Breast epithelium (tissue), 3 donors: Measurements from ENCODE around the gene FOXN3.

ENCODE experiments used
- POLR2A ChIP-seq: fragments of 450-650 bp; IDR thresholded peaks from one replicate; pipeline ENCODE4 v1.6.1; 2016; ENCODE audit warnings: antibody characterized with exemption, mild to moderate bottlenecking, moderate library complexity
- POLR2AphosphoS5 ChIP-seq, 3 donors: sonication (generic); formaldehyde crosslinking; IDR thresholded peaks; one replicate each; pipeline ENCODE4 v1.6.1; 2017; ENCODE audit warnings: antibody characterized with exemption in 3 of 3
- TF ChIP-seq, protein P1 (sequence below), 3 donors: fragments of 450-650 bp; IDR thresholded peaks; one replicate each; pipeline ENCODE4 v1.5.1; 2016 to 2017; ENCODE audit warnings: antibody characterized with exemption in 3 of 3, mild to moderate bottlenecking in 3 of 3, moderate library complexity in 3 of 3

- TF ChIP-seq, protein P1, sequence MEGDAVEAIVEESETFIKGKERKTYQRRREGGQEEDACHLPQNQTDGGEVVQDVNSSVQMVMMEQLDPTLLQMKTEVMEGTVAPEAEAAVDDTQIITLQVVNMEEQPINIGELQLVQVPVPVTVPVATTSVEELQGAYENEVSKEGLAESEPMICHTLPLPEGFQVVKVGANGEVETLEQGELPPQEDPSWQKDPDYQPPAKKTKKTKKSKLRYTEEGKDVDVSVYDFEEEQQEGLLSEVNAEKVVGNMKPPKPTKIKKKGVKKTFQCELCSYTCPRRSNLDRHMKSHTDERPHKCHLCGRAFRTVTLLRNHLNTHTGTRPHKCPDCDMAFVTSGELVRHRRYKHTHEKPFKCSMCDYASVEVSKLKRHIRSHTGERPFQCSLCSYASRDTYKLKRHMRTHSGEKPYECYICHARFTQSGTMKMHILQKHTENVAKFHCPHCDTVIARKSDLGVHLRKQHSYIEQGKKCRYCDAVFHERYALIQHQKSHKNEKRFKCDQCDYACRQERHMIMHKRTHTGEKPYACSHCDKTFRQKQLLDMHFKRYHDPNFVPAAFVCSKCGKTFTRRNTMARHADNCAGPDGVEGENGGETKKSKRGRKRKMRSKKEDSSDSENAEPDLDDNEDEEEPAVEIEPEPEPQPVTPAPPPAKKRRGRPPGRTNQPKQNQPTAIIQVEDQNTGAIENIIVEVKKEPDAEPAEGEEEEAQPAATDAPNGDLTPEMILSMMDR (IDR thresholded peaks at IDR 0.05) = no peak
- TF ChIP-seq POLR2A (no peak), POLR2AphosphoS5 (IDR thresholded peaks at IDR 0.05) (no peak)
These were observed 173.7 kb downstream of the FOXN3 start for GRCh38 chr14:89243286-89243685.
